ENCODE data around the gene GFRA4.

The GFRA4 gene

GRCh38 chr20:3673221-3674070, 10.2 kb upstream of the GFRA4 start:
- DNase-seq, result no peak

GRCh38 chr20:3672547-3673171, 9.5 kb upstream of the GFRA4 start:
- no peak for DNase-seq

DNA sequence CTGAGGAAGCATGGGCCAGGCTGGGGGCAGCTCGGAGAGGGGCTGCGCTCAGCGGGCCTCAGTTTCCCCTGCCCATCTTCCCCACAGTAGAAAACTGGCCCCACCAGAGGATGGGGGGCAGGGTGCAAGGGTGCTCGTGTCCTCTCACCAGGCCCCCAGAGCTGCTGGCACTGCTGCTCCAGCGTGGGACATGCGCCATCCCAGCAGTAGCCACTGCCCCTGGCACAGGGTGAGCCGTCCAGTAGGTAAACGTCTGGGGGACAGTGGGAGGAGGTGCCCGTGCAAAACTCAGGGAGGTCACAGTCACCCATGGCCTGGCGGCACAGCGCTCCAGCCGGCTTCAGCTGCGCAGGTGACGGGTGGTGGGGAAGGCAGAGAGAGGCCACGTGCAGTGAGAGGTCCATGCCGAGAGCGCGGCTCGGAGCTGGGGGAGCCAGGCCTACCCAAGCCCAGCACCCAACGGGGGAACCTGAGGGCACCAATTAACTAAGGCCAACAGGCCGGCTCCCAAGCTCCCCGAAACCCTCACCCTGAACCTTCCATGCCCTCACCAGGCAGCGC, 8.9 kb upstream of the GFRA4 start:
- DNase-seq, result no peak

- no peak for DNase-seq
Observed at GRCh38 chr20:3670945-3671344, 7.7 kb upstream of the GFRA4 start.

GRCh38 chr20:3670511-3670910, 7.3 kb upstream of the GFRA4 start:
- no peak for DNase-seq

GRCh38 chr20:3669710-3670367, 6.6 kb upstream of the GFRA4 start:
- no peak for DNase-seq

- DNase-seq, result no peak
Observed at GRCh38 chr20:3667434-3668037, 4.3 kb upstream of the GFRA4 start.

DNA sequence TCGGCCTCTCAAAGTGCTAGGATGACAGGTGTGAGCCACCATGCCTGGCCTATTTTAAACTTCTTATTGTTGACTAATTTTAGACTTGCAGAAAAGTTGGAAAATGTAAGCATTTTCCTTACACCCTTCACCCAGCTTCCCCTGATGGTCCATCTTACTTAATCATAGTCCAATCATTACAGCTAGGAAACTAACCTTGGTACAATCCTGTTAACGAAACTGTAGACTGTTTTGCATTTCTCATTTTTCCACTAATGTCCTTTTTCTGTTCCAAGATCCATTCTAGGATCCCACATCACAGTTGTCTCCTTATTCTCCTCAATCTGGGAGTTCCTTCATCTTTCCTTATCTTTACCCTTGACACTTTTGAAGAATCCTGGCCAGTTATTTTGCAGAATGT, 659 bp upstream of the GFRA4 start:
- no peak for DNase-seq

- DNase-seq, result no peak
Observed at GRCh38 chr20:3661814-3662665, 1.2 kb downstream of the GFRA4 start.

DNA sequence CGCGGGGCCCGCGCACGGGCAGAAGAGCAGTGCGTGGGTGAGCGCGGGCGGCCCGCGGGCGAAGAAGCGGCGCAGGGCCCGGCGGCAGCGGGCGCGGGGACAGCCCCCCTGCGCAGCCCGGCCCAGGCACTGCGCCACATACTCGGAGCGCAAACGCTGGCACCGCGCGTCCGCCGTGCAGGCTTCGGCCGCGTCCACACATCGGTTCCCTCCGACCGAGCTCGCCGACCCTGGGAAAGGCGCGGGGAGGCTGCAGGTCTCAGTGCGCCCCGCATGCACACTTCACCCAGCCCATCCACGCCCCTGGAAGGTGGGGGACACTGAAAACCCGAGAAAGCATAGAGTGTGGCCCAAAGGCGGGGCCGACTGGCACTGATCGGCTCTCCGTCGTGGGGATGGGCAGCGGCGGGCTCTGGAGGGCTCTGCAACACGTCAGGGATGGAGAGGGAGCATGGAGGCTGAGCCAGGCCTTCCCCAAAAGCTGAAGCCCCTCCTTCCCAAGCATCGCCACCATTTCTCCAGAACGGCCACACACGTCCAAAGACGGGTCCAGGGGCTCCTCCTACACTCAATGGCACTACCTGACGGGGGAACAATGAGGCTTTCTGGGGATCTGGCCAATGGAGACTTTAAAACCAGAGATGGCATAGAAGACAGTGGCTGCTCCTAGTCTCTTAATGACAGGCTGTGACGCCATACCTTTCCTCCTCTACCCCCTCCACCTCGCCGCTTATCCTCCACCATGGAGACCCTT, 2.0 kb downstream of the GFRA4 start:
- DNase-seq, result no peak

DNA sequence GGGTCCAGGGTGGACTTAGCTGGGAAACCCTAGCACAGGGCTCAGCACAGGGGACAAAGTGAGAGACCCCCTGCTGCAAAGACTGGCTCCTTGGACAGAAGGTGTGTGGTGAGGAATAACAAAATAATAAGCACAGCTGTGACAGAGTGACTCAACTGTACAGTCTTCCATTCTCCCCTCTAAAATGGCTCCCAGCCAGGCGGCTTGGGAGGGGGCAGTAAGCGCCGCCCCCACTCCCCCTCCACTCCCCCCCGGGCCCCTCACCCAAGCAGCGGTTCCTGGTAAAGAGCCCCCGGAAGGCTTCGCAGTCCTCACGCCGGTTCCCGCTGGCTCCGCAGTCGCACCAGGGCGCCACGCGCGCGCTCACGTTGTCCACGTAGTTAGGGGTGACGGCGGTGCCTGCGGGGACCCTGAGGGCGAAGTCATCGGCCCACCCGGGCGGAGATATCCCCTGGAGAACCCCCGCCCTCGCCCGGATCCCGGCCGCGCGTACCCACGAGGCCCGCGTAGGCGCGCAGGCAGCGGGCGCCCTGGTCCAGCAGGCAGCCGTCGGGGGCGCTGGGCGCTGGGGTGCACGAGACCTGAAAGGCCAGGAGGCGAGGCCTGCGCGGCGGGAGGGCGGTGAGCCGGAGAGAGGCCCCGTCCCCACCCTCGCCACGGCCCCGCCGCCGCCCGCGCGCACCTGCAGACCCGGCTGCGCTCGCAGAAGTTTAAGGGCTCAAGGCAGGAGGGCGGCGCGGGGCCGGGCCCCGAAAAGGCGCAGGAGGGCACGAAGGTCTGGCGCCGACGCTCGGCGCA, 2.7 kb downstream of the GFRA4 start:
- DNase-seq, result no peak

GRCh38 chr20:3659492-3660261, 3.5 kb downstream of the GFRA4 start:
- DNase-seq, result no peak

- no peak for DNase-seq
Observed at GRCh38 chr20:3658716-3659491, 4.3 kb downstream of the GFRA4 start.

GRCh38 chr20:3658019-3658715, 5.0 kb downstream of the GFRA4 start:
- DNase-seq, result no peak

DNA sequence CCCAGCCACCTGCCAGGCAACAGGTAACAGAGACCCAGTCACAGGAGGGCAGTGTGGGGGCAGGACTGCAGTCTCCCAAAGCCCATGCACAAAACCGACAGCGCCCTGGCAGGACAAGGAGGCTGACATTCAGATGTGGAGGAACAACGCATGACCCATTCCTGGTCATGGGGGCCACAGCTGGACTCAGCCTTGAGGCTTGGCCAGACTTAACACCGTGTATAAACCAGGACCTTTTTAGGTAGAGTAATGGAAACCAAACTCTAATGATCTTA, 8.1 kb downstream of the GFRA4 start:
- DNase-seq, result no peak

GRCh38 chr20:3654326-3655130, 8.7 kb downstream of the GFRA4 start:
- no peak for DNase-seq

GRCh38 chr20:3653921-3654320, 9.3 kb downstream of the GFRA4 start:
- no peak for DNase-seq

Data from cortex of kidney (tissue), 1 donor.